IPS-NIHi7 (cell line): Measurements from ENCODE around the gene SH3PXD2A.

Source experiments
- DNase-seq: peaks from one replicate; pipeline ENCODE4 v3.0.0; 2012; ENCODE audit warnings: mixed read lengths; ENCODE audit errors: extremely low spot score

Gene SH3PXD2A

DNA sequence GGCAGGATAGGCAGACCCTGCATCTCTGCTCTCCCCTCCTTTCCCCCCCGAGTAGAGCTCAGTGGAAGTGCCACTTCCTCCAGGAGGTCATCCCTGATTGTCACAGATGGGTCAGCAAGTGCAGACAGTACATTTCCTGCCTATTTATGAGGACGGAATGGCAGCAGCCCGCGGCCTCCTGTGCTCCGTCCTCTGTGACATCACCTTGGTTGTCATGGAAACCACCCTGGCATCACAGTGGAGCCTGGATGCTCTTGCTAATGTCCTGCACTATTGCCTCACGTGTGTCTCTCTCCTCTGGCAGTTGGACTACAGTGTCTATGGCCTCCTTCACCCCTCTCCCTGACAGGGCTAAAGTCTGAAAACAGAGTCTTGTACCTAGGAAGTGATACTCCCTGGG lies 148.6 kb downstream of the SH3PXD2A start:
- DNase-seq, result no peak

DNA sequence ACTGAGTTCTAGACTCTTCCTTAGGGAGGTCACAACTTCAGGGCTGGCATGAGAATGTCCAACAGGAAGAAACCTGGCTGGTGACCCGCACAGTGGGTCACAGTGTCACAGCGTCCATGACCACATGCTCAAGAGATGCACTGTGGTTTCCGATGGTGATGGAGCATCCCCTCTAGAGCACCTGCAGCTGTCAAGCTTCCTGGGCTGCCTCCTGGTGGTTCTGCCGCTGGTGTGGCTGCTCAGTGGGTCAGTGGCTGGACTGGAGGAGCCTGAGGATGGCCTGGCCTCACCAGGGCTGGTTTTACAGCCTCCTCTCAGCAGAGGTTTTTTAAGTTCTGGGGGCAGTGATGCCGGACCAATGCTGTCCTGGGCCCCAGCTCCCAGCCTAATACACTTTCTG lies 149.3 kb downstream of the SH3PXD2A start:
- no peak for DNase-seq

DNA sequence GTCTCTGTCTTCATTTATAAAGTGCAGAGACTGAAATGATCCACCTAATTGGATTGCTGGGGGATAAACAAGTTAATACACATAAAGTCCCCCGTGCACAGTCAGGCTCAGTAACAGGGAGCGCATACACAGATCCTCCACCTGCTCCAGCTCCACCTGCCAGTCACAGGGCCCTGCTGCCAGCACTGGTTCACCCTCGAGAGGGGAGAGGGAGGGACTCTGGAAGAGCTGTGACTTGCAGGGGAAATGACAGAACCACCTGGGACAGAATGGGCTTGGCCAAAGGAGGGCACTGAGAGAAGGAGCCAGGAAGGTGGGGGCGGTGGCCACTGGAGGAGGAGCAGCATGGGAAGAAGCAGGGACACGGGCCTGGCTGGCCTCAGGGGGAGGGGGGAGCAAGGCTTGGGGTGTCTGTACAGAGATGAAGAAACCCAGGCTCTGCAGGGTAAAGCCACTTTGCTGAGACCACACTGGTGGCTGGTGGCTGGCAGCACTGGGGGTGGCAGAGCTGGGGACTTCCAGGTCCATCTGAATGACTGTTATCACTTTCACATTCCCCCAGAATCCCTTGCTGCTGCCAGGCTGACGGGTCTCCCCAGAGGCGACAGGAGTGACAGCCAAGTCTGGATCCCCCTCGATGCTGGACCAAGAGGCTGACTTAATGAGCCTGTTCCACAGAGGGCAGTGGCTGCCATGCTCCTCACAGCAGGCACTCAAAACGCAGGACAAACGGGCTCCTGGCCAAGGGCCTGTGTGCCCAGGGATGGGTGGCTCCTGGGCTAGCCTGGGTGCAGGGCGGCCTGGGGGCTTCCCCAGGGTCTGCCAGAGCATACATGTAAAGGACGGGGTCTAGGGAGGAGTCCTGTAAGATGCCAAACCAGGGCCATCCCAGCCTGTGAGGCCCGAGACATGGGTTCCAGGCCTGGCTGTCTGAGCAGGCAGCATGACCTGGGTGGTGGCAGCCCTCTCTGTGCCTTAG lies 151.1 kb downstream of the SH3PXD2A start:
- DNase-seq, result no peak

DNA sequence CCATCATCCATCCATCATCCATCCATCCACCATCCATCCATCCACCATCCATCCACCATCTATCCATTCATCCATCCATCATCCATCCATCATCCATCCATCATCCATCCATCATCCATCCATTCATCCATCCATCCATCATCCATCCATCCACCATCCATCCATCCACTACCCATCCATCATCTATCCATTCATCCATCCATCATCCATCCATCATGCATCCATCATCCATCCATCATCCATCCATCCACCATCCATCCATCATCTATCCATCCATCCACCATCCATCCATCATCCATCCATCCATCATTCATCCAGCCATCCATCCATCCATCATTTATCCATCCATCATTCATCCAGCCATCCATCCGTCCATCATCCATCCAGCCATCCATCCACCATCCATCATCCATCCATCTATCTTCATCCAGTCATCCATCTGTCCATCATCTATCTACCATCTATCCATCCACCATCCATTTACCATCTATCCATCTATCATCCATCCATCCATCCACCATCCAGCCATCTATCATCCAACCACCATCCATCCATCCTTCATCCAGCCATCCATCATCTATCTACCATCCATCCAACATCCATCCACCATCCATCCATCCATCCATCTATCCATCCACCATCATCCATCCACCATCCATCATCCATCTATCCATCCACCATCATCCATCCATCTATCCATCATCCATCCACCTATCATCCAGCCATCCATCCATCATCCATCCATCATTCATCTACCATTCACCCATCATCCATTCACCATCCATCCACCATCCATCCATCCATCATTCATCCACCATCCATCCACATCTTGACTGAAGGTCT lies 153.8 kb downstream of the SH3PXD2A start:
- no peak for DNase-seq

DNA sequence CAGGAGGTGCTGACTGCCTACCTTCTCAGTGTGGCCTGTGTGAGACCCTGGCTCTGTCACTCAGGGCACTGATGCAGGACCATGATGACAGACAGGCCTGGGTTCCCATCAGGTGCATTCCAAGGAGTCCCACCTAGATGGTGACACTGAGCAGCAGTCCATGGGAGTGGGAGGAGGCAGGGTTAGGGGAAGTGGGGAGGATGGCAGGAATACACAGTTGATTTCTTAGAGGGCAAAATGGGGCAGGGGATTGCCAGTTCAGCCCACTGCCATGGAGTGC lies 155.0 kb downstream of the SH3PXD2A start:
- no peak for DNase-seq

DNA sequence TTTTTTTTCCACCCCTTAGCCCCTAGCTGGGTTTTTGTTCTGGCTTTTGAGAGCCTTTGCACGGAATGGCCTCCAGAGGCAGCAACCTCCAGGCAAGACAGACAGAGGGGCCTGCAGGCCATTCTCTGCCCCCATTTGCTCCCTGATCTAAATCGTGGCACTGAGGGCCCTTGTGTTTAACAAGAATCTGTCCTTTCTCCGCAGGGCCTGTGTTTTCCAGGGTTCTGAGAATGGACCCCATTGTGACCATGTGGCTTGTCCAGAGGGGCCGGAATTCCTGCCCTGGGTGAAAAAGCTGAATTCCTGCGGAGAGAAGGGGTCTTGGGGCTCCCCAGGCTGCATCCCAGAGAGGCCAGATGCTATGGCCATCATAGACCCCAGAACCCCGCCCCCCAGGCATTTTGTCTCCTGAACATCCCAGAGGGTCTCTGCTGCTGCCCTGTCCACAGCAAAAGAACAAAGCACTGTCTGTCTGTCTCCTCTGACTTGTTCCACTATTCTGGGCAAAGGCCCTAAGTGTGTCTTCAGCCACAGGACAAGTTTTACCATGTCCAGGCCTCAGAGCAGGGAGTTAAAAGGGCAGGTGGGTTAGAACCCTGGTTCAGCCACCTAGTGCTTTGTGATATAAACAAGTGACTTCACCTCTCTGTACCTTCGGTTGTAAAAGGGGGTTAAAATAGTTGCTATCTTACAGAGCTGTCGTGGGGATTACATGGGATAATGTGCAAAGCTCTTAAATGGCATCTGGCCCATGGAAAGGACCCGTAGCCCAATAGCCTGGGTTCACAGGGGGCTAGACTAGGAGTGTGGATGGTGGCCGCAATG lies 155.6 kb downstream of the SH3PXD2A start:
- no peak for DNase-seq

DNA sequence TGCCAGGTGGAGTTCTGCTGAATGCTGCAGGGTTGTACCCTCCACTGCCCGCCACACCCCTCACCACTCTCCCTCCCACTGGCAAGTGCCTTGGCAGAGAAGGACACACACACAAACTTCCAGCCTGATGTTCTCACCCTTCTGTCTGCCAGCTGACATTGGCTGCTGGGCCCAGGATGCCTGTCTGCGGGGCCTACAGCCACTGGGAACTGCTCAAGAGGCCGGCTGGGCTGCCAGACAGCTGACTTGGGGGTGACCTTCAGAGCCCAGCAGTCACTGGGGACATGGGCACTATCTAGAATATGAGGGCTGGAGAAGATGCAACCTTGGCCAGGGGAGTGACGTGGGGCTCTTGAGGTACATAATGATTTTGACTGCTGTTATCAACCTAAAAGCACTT lies 157.1 kb downstream of the SH3PXD2A start:
- DNase-seq, result no peak

DNA sequence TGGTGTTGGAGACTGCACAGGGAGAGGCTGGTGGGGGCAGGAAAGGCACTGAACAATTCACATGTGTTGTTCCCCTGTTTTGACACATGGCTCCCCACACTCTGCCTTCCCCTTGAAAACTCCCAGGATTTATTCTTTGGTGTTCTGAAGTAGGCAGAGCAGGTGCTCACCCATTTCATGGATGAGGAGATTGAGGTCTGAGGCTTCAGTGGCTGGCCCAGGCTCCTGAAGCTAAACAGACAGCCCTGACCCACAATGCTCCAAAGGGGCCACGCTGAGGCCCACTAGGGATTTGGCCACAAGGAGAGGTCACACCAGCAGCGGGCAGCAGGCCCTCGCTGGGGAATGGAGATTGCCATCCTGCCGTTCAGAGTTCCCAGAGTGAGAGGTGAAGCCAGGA lies 157.6 kb downstream of the SH3PXD2A start:
- no peak for DNase-seq

DNA sequence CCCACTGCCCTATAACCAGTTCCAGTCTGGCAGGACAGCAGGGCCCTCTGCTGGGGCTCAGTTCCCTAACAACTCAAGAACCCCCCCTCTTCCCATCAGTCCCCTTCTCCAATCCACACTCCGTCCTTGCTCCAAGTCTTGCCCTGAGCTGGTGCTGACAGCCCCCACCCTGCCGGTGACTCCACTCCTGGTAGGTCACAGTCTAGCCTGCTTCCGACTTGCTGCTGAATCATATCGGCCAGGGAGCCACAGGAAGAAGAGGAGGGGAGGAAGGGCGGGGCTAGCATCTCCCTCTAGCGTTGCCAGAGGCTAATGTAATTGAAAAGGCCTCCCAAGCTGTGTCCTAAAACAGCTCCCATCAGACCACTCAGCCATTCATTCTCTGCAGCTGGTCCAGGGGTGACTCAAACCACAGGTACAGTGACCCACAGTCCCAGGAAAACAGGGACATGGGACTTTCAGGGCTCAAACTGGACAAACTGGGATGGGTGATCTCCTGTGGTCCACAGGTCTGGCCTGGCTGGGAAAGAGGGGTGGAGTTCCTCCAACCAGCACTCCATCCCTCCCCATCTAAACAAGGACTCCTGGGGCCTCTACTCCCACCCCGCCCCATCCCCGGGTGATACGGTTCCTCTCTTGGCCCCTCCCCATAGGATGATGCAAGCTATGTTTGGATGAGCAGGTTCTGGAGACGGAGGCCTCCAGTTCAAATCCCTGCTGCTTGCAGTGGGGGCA lies 158.8 kb downstream of the SH3PXD2A start:
- peak; percentile 84 for DNase-seq

DNA sequence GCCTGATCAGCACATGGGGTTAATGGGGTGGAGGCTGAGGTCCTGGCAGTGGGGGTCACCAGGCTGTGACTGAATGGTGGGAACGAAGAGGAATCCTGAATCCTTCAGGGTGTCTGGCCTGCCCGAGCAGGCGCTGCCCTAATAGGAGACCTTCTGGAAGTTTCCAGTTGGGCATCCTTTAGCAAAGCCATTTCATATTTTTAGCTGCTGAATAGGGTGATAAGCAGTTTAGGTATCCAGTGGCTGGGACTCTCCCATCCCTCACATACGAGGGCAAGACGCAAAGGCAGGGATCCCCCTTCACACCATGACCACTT lies 159.3 kb downstream of the SH3PXD2A start:
- no peak for DNase-seq

DNA sequence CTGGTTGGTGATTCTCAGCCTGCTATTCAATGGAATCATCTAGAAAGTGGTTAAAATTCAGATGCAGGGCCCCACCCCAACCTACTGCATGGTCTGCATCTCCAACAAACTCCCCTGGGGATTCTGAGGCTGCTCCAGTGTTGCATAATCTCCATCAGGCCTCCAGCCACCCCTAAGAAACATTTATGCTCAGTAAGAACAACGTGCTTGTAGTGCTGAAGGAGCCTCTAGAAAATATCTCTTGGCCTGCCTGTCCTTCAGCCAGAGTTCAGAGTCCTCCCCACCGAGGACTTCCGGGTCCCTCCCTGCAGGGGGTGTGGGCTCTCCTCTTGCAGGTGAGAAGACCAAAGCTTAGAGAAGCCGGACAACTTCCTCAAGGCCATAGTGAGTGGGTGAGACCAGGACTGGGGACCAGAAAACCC lies 159.8 kb downstream of the SH3PXD2A start:
- DNase-seq, result no peak

DNA sequence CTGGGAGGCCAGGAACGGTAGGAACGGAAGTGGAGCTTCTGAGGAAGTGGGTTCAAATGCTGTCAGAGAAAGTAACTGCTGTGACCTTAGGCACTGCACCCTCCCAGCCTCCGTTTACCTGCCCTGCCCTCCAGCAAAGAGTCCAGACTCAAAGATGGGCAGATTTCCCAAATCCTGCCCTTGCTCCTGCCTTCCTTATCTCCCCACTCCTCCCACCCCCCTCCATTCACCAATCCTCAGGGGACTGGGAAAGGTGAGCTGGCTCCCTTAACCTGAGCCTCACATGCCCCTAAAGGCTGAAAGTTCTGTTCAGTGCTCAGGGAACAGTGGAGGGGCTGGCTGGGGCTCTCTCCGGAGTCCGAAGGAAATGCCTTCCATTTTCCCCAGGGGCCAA lies 161.6 kb downstream of the SH3PXD2A start:
- no peak for DNase-seq

DNA sequence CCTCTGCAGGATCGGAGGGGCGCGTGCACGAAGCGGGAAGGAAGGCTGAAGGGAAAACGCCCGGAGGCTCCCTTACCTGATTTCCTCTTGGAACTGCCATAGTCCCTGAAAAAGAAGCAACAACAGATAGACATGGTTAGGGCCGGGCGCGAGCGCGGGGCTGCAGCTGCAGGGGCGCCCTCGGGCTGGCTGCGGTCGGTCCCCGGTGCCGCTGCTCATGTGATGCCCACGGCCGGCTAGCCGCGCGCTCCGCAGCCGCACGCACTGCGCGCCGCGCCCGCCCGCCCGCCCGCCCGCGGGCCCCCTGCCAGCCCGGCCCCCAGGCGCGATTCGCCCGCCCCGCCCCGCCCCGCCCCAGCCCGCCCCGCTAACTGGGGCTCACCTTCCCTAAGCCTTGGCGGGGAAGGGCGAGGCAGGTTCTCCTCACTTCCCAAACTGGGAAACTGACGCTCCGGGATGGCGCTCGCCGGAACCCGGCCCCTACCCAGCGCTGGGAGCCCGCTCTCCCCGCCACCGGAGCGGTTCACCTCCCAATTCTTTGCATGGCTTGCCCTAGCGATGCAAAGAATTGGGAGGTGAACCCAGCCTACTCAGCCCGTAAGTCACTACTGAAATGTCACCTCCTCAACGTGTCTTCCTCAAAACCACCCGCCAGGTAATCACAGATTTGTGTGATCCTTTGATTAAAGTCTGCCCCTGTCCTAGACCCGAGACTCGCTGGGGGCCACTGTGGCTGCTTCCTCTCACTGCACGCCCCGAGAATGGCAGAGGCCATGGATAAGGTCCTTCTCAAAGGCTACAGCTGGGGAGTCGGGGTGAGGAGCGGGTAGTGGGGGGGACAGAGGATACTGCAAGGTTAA lies 162.2 kb downstream of the SH3PXD2A start:
- DNase-seq, result no peak

DNA sequence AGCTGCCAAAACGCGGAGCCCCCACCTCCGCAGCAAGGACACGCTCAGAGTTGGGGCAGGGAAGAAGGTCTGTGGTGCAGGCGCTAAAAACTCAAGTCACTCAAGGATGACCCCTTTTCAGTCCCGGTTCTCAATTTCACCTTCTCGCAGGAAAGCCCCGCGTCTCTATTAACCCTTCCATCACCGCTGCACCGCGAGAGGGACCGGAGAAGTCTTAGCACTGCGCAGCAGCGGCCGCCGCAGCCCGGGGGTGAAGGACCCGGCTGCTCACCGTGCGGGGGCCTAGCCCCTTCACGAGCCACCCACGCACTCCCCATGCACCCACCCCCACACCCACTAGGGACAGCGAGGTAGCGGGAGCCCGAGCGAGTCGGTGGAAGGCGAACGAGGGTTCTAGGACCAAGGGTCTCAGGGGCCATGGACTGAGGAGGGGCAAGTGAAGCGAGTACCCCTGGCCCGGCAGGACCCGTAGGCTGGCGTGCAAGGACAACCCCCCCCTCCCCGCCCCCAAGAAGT lies 162.9 kb downstream of the SH3PXD2A start:
- DNase-seq, result no peak

DNA sequence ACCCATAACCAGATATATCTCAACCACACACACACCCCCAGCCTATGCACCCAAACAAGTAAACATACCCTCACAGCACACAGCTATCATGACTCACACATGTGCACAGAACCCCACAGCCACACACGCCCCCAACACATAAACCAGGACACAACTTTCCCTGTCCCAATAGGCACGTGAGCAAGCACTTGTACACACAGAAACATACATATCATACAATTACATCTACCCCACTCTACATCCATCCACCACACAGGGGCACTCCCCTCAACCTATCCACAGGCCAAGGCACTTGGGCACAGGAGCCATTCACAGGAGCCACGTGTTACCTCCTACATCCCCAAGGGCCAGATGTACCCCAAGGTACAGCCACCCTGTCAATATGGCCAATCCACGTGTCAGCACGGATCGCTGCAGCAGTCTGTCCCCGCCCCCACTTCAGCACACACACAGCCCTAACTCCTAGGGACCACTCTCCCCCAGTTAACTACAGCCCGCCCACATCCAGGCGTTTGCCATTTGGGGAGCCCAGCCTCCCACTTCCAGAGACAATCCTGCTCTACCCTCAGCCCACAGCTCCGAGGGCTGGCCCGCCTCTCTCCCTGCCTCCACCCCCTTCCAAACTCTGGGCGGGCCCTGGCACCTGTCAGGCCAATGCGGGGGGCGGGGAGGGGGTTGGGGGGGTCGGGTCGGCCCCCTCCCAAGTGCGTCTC lies 163.5 kb downstream of the SH3PXD2A start:
- no peak for DNase-seq

DNA sequence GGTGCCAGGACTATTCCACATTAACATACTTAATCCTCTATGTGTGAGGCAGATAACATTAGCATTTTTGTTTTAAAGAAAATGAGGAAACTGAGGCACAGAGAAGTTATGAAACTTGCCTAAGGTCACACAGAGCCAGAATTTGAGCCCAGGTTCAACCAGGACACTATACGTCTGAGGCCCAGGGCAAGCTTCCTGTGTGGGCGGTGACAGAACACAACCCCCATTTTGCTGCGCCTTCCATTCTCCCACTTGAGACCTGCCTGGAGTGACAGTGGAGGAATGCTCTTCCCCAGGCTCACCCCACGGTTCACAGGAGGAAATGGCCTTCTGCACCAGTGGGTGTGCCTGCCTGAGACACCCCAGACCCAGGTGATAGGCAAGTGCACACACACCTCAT lies 164.1 kb downstream of the SH3PXD2A start:
- DNase-seq, result no peak

DNA sequence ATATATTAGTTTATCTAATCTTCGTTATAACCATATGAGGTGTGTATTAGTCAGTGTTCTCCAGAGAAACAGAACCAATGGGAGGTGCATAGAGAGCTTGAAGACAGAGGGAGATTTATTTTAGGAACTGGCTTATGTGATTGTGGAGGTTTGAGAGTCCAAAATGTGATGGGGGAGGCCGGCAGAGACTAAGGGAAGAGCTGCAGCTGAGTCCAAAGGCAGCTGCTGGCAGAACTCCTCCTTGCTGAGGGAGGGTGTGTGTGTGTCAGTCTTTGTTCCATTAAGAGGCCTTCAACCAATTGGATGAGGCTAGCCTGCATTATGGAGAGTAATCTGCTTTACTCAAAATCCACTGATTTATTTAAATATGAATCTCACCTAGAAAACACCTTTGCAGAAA lies 165.1 kb downstream of the SH3PXD2A start:
- no peak for DNase-seq

DNA sequence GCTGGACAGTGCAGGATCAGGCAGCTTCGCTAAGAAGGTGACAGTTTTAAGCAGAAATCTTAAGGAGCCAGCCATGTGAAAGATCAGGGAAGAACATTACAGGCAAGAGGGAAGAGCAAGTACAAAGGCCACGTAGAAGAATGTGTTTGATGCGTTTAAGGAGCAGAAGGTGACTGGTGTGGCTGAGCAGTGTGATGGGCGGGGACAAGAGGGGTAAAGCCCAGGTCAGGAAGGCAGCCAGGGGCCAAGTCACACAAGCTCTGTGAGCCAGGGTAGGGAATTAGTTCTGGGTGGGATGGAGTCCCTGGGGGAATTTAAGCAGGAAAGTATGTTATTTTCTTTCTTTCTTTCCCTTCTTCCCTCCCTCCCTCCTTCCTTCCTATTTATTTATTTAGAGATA lies 166.9 kb downstream of the SH3PXD2A start:
- DNase-seq, result no peak

DNA sequence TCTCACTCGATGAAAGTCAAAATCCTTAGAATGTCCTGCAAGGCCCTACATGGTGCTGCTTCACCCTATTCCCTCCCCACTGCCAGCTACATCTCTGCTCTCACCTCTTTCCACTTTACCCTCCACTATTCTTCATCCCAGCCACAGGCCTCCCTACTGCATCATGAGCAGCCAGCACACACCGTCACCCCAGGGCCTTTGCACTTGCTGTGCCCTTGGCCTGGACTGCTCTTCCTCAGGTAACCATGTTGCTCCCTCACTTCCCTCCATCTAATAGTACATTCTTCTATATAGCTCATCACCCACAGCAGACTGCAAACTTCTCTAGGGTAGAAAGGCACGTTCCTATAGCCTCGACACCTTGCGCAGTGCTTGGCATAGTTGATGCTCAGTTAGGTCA lies 167.7 kb downstream of the SH3PXD2A start:
- DNase-seq, result no peak

DNA sequence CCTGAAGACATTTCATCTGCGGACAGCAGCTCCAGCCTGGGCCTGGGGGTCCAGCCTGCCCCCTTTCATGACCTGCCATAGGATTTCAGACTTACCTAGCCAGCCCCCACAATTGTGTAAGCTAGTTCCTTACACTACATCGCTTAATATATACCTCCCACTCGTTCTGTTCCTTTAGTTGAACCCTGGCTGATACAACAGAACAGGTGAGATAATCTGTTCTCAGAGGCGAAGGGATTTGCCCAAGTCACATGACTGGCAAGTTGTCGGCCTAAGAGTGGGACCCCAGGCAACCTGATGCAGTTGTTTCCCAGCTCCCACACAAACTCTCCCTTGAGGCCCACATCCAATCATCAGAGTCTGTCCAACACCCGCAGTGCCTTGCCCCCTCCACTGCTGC lies 168.2 kb downstream of the SH3PXD2A start:
- no peak for DNase-seq
